SIG-M5 treated with dmso at 0.1 percent for 504 hours (cell line): ENCODE data around the gene TMEM163.

Experiments
- DNase-seq: peaks from one replicate; lab custom pipeline; 2025; ENCODE audit not compliant: unreplicated experiment; lab: John Stamatoyannopoulos, UW

Gene TMEM163

DNA sequence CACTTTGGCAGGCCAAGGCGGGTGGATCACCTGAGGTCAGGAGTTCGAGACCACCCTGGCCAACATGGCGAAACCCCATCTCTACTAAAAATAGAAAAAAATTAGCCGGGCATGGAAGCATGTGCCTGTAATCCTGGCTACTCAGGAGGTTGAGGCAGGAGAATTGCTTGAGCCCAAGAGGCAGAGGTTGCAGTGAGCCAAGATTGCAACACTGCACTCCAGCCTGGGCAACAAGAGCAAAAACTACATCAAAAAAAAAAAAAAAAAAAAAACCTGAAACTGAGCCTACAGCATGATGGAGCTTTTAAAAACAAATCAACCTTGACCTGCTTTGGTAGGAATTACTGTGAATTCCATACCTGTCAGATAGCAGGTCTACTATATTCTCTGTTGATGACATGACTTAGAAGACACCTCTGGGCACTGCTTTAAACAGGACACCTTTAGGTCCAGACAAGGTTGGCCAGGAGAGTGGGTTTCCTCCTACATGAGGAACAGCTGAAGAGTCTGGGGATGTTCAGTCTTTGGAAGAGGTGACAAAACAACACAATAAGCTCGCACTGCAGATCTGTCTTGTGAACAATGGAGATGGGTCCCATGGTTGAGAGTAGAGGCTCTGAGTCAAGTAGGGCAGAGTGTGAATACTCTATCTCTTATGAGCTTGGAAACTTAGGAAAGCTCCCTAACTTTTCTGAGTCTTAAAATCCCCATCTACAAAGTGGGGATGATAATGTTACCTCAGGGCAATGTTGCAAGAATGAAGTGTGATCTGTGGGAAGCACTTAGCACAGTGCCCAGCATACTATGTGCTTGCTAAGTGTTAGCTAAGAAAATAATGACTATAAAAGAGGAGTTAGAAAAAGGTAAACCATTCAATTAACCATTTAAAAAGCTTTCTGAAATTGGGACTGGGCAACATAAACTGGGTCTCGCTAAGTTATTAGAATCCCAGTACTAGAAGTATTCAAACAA is 25.2 kb downstream of the TMEM163 start:
- no peak for DNase-seq

DNA sequence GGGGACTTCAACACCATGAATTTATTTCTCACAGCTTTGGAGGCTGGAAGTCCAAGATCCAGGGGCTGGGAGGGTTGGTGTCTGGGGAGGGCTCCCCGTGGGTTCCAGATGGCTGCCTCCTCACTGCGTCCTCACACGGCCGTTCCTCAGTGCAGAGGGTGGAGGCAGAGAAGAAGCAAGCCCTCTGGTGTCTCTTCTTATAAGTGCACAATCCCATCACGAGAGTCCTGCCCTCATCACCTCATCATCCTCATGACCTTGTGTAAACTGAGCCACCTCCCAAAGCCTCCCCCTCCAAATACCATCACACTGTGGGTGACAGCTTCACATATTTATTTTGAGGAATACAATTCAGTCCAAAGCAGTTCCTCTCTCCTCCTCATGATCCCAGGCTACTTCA is 26.3 kb downstream of the TMEM163 start:
- no peak for DNase-seq

DNA sequence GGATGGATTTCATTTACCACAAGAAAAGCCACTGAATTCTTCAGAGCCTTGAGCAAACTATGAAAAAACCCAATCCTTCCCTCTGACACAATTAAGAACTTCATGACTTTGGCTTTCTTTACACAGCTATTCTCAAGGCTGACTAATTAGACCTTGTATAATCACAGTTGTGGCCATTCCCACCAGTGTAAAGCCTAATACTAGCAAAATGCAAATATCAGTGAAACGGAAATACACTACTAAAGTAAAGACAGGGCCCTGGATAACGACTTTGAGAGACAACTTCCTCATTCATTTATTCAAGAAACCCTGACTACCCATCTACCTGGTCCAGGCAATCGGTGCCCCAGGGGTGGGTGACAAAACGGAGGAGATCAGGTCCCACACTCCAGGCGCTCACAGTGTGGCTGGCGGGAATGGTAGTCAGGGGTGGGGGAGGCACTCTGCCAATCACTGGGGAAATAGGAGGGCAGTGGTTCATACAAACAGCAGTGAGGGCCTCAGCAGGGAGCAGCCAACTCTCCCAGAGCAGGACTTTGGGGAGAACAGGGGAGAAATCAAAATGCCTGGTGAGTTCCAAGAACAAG is 28.1 kb downstream of the TMEM163 start:
- DNase-seq = no peak

DNA sequence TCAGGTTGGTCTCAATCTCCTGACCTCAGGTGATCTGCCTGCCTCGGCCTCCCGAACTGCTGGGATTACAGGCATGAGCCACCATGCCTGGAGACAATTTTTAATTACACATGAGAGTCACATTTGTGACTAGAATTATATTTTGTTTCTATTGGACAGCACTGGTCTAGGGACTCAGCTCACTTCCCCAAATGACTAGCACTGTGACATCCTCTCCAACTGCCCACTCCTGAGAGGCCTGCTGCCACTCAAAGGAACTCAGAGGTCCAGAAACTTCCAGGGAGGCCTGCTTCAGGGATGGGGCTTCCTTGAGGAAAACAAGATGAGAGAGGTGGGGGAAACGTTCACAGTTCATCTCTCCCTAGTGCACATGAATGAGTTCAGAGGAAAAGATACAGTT is 29.5 kb downstream of the TMEM163 start:
- no peak for DNase-seq

DNA sequence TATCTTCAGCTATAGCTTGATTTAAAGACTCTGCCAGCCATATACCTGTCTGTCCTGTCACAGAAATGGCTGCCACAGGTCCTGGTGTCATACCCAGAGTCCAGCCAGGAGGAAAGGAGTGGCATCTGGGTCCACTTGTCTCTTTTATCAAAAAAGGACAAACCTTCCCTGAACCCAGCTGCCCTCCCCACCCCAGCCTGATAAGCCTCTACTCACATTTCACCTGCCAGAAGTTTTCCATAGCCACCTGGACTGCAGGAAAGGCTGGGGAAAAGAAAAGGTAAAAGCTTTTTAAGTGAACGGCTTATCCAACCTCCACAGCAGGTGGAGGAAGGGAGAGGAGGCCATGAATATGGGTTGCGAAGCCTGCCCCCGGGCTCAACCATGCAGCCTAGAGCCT is 32.8 kb downstream of the TMEM163 start:
- no peak for DNase-seq

DNA sequence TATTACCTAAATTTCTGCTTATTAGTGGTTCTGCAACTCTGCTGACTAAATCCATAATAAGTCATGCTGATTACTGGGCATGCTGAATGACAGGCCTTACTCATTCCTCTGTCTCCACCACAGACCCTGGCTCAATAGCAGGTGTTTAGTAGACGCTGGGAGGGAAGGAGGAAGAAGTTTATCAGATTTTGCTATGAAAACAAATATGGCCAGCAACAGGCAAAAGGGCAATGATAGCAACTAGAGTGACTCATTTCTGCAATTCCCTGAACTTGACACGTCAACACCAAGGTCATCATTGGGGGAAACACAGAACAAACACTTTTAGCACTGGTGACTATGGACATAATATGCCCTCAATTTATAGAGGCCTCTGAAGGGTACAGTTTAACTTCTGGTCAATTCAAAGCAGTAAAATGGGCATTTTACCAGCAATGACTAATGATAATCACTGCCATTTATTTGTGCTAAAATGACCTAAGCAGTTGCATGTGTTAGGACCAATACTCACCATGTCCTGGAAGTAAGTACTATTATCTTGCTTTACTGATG is 35.2 kb downstream of the TMEM163 start:
- no peak for DNase-seq

DNA sequence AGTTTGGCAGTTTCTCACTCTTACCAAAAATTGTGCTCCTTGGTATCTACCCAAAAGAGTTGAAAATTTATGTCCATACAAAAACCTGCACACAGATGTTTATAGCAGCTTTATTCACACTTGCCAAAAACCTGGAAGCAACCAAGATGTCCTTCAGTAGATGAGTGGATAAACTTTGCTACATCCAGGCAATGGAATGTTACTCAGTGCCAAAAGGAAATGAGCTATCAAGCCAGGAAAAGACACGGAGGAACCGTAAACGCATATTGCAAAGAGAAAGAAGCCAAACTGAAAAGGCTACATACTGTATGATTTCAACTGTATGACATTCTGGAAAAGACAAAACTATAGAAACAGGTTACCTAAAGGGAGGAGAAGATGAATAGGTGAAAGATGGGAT is 36.1 kb downstream of the TMEM163 start:
- DNase-seq = no peak

DNA sequence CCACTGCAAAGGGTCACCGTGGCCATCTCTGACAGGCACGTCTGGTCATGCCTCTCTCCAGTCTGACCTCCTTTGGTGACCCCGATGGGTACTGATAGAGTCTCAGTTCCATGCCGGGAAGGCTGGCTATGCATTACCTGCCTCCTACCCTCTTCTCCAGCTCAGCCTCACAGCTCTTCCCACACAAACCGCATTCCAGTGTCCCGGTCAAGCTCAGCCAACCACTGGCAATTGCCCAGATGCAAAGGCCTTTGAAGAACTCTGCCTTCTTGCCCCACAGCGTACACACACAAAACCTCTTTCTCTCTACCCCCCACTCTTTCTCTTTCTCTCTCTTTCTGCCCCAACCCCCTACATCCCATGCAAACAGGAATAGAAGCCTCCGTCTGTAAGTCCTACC is 37.6 kb downstream of the TMEM163 start:
- no peak for DNase-seq

DNA sequence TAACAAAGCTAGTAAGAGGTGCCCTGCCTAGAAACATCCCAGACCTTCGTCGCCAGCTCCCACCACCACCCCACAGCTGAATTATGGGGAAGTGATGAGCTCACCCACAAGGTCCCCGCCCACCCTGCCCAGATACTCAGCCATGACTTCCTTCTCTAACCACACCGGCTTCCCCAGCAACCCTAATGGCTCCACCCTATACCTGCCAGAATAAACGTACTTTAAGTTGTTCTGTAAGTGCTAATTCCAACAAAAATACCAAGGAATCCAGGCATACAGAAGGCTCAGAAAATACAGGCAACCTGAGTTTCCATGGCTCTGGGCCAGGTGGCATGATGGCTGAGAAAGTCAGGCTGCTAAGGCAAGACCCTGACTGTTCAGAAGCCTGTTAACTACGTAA is 39.1 kb downstream of the TMEM163 start:
- DNase-seq = no peak

DNA sequence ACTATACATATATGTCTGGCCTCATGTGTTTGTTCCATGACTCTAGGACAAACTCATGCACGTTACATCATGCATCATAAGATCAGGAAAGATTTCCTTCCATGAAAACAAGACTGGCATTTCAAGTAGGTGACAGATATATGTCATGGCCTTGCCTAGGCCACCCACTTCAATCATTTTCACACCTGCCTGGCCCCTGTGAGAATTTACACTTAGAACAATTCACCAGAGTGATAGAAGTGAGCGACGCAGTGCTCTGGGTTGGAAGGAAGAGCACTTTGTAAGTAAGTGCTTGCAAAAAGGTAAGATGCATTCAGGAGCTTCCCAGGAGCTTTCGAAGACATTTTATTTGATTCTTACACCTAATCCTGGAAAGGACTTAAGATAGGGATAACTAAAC is 39.5 kb downstream of the TMEM163 start:
- DNase-seq = no peak

DNA sequence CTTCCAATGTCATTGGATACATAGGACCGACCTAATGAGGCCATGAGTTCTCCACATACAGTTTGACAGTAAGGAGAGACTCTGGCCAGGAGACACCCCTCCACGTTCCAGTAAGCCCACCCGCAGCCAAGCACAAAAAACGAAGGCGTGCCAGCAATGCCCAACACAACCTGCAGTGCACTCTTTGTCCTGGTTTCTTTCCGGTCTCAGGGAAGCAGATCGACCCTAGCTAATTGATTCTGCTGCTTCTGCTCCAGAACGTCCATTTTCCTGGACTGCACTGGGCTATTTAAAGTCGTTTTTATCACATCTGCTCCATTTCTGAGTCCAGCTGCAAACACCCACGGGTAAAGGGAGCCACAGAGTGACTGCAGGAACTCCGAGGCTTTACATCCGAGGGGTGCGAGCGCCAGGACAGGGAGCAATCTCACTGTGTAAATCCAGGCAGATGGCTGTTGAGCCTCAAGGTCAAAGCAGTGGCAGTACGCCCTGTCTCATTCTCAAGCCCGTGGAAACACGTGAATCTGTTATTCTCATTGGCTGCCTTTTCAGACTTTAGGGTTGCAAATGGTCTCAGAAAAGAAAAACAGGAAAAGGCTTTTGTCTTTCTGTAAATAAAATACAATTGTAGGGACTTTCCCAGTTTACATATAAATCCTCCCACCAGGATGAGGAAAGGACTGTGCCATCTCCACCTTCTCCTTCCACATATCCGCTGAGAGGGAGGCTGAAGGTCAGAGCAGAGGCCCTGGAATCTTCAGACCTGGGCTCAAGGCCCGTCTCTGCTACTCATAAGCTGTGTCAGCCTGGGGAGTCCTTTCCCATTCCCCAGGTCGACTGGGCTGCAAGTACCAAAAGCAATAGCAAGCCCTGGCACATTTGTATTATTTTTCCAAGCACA is 40.7 kb downstream of the TMEM163 start:
- DNase-seq = no peak

DNA sequence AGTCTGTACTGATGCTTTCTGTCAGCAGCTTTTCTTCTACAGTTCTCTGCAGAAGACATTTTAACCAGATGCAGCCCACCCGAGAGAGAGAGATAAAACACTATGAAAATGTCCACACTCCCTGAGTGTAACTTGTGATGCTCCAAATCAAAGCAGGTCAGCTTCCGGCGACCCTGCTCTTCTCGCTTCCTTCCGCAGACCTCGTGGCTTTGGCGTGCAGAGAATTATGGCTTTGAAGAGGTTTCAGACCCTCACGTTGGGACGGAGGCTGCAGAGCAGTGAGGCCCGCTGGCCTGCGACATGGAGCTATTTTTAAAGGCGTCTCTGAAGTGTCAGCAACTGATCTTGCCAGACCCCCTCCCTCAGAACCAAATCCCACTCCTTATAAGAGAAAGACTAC is 41.8 kb downstream of the TMEM163 start:
- DNase-seq = no peak

DNA sequence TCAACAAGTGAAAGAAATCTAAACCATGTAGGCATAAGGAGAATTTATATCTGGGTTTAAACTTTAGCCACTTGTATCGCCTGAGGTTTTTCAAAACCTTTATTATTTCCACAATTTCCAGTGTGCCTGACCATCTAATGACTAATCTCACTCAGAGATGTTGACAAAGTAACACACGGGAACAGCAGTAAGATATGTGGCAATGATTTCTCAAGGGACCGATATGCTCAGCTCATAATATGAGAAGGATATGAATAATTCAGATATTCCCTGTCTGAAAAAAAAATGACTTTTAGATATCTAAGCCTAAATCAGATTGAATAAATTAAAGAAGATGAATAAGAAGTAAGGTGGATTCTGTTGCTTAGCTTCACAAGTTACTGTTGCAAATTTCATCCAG is 43.5 kb downstream of the TMEM163 start:
- DNase-seq = no peak

DNA sequence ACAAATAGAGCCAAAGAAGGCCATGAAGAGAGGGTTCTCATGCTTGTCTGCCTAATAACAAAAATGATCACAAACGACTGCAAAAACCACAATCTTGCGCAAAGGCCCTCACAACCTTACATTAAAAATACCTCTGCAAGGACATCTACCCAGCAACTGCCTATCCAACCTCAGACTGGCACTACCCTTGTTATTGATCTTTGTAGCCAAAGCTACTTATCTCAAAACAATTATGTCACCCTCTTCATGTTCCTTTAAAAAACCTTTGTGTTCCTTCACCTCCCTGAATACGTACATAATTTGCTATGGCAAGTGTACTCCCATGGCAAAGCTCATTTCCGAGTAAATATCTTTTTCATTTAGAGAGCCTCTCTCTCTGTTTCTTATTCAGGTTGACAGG is 44.1 kb downstream of the TMEM163 start:
- no peak for DNase-seq

DNA sequence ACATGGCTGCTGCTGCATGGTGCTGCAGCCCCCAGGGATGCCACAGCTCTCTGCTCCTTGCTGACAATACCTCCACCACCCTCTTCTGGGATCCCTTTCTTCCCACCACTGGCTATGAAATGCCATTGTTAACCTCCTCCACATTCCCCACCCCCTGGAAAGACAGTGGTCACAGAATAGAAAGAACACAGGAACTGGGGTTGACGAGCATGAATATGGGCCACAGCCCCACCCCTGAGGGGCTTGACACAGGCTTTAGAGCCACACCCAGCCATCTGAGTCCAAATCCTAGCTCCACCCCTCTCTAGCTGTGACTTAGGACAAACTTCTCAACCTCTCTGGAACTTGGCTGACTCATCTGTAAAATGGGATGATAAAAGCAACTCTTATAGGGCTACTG is 47.3 kb downstream of the TMEM163 start:
- DNase-seq = no peak

DNA sequence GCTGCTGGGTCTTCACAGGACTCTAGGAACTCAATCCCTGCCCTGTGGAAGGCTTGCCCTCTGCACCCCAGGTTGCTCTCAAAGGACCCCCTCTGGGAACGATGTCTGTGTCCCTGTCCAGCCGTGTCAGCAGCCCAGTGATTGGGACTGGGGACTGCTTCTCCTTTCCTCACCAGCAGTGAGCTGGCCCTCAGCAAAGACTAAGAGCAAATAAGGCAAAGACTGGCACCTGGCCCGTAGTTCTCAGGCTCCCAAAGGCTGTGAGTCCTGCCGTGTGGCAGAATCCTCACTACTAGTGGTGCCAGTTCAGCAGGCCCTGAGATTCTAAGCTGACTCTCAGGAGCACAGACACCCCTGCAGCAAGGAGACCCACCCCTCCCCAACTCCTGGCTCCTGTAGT is 47.8 kb downstream of the TMEM163 start:
- no peak for DNase-seq

DNA sequence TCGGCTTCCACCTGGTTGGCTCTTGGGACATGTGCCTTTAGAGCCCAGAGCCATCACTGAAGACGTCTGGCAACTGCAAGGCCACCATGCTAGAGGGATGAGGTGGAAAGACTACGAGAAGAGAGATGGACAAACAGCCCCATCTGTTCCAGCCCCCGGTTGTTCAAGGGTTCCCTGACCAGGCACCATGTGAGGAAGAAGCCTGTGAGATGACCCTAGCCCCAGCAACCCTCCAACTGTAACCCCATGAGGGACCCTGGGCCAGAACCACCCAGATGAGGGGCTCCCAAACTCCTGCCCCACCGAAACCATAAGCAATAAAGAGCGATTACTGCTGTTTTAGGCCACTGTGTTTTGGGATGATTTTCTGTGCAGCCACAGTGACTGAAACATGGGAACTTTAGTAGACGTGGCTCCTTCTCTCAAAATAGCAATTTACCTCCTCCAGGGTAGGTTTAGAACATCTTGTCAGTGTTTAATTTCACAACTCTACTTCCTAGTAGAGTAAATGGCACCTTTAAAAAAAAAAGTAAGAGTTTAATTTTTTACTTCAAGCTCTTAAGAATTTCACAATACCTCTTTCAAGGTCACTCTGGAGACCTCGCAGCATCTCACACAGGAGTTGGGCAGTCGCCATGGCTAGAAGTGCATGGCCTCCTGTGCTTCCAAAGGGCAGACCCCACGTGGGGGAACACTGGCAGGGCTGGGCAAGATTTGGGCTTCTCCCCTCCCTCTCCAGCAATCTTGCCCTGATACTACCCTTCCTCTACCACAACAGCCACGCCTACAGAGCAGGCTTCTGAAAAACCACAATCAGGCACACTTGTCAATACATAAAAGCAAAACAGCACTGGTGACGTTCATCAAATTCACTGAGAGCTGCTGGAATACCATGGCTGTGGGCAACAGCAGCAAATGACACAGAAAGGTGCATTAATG is 48.8 kb downstream of the TMEM163 start:
- no peak for DNase-seq

DNA sequence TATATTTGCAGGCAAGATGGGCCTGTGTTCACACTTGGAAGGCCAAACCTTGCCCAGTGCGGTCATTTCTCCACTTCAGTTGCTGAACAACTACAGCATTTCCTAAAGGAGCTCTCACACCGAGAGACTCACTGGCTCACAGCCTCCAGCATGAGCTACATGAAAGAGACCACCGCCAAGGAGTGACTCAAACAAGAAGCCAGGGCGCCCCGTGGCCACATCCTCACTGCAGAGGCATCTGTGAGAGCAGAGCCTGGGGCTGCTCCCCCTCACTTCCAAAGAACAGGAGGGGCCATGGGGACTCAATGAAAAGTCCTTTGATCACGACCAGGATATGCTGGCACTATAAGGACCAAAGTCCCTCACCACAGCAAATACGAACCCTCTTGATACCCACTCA is 50.0 kb downstream of the TMEM163 start:
- DNase-seq = no peak

DNA sequence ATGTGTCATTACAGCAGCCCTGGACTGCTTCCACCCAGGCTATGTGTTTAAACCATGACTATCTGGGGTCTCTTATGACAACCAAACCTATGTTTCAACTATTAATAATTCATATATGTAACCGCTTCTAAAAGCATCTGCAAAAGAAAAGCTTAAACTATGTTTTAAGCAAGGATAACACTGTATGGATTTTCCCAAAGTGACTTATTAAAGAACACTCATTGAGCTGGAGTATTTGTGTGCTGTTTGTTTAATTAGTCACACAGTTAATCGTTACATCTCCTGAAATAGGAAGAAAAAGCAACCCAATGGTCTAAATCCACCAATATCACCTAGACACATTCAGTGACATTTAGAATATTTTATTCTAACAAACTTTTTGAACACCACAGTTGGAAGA is 51.3 kb downstream of the TMEM163 start:
- no peak for DNase-seq

DNA sequence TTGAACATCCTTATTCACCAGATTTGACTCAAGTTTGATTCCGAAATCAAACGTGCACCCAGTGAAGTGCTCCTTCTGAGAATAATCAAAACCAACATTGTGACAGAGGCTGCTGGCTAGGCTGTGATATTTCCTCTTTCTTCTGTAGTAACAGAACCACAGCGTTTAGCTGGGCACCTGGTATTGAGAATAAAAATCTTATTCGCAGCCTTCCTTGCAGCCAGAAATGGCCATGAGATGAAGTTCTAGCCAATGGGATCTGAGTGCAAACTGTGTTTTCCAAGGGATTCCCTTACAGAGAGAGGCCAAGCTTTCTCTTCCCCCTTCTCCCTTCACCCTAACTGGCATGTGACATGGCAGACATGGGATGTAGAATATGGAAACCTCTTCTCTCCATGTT is 51.7 kb downstream of the TMEM163 start:
- DNase-seq = no peak
